Umbilical cord (tissue), 2 donors: ENCODE results near the gene DSCAML1. TPM values are rescaled to one million over a fixed set of nuclear protein-coding genes. Genes with fewer than 3 reads are reported as not detected.
A peak's percentile ranks its signal among the peaks of the same experiment; 100 is the strongest.

Experiments
- DNase-seq: peaks from one replicate; pipeline ENCODE4 v3.0.0-alpha.2; 2015; ENCODE audit warnings: low spot score
- total RNA-seq: library from RNA; depleted of rRNA; stranded (reverse); fragments of >200 nt; gene quantifications from one replicate; pipeline ENCODE4 v1.2.3, GENCODE V29; 2014; ENCODE audit warnings: low replicate concordance; ENCODE audit not compliant: insufficient read depth

Gene DSCAML1
- total RNA-seq, 1 donor from 2014 or later, result 1.4 TPM

DNA sequence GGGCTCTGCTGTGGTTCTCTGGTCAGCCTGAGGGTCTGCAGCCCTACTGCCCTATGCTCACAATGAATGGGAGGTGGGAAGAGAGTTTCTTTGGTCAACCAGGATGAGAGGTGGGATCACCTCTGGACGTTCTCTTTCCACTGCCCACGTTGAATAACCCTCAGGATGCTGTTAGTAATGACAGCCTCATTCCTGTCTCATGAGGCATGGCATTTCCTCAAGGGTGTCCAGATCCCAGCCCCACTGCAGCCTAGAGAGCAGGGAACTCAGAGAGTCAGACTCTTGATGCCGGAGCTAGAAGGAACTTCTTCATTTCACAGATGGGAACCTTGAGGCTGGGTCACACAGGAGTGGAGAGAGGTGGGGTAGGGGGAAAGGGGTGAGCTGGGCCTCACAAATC, 273.3 kb downstream of the DSCAML1 start:
- no peak for DNase-seq

DNA sequence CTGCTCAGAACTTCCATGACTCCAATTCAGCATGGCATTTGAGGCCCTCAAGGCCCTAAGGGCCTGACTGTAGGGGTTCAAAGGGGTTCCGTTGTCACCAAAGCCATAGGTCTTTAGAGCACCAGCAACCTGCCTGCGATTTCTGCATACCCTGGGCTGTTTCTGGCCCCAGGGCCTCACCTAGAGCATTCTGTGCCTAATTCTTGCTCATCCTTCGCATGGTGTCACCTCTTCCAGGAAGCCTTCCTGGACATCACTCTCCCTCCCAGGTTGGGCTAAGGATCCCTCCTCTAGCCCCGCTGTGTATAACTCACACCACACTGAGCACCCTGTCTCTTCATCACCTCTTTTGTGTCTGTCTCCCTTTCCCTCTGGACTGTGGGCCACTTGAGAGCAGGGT, 275.0 kb downstream of the DSCAML1 start:
- no peak for DNase-seq

DNA sequence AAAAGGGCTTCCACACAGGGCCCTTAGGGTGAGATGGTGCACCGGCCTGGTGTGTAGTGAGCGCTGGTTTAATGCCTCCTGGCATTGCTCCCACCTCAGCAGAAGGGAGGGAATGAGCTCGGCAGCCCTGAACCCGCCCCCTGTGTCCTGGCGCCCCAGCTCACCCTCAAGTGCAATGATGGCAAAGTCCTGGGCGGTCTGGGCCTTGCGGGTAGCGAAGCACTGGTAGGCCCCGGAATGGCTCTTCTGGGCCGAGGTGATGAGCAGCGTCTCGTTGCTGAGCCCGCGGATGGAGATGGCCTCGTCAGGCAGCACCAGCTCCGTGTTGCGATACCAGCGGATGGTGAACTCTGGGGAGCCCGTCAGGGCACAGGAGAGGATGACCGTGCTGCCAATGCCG, 276.1 kb downstream of the DSCAML1 start:
- DNase-seq, result no peak

DNA sequence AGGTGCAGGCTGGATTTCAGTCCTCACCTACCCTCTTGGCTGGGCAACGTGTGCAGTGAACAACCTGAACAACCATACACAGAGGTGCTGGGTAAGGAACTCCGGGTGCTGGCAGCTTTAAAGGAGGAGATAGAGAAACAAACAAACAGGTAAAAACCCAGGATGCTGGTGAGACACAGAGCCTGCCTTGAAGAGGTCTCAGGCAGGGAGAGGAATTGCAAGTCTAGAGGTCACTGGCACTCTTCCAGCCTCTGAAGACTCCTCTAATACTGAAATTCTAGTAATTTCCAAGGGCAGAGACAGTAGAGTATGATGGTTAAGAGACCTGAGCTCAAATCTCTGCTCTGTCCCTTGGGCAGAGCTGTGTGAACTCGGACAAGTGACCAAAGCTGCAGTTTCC, 276.8 kb downstream of the DSCAML1 start:
- DNase-seq, result no peak

DNA sequence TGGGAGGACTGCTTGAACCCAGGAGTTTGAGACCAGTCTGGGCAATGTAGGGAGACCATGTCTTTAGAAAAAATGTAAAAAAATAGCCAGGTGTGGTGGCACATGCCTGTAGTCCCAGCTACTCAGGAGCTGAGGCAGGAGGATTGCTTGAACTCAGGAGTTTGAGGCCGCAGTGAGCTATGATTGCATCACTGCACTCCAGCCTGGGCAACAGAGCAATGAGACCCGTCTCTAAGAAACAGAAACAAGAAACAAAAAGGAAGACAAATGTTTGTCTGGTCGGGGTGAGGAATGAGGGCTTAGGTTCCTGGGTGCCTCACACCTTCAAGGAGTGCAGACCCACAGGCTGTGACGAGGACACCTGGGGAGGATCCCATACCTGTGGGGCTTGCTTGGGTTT, 277.4 kb downstream of the DSCAML1 start:
- DNase-seq, result no peak

DNA sequence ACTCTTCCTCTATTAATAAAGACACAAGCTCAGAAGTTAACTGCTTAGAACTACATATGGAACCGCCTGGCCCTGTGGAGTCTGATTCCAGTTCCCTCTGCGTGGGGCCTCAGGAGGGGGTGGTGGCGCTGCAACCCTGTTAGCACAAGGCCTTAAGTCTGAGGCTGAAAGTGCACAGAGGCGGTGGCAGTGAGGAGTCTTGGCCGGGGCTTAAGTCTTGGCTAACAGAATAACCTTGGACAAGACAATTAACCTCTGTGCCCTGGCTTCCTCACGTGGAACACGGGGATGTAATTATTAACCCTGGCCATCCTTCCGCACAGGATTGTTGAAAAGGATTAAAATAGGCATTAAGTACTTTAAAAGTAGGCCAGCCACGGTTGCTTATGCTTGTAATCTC, 277.8 kb downstream of the DSCAML1 start:
- DNase-seq, result peak; percentile 76

DNA sequence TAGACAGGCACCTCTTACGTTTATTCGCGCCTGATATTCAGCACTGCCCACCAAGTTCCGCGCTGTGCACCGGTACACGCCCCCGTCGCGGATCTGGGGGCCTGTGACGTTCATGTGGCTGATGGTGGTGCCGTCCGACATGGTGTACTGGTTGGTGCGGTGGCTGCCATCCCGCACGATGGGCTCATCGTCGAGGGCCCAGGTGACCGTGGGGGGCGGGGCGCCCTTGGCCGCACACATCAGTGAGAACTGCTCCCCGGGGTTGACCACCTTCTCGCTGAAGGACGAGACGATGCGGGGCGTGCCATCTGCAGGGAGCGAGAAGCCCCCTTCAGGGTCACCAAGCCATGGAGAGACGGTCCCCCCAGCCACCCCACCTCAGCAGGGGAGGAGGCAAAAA, 278.6 kb downstream of the DSCAML1 start:
- no peak for DNase-seq

DNA sequence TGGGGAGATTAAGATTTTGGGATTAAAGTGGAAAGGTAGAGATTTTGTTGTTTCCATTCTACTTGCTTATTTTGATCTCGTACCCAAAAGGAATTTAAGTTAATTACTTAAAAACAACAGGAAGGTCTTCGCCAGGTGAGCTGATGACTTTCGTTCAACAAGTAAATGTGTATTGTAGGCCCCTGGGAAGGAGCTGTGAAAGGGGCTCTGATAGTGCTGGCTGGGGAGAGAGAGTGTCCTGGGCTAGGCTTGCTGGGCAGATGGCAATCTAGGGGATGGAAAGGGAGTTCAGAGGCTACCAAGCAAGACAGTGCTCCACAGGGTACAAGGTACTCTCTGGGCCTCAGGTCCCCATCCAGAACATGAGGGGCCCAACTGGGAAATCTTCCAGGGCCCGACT, 279.9 kb downstream of the DSCAML1 start:
- no peak for DNase-seq

DNA sequence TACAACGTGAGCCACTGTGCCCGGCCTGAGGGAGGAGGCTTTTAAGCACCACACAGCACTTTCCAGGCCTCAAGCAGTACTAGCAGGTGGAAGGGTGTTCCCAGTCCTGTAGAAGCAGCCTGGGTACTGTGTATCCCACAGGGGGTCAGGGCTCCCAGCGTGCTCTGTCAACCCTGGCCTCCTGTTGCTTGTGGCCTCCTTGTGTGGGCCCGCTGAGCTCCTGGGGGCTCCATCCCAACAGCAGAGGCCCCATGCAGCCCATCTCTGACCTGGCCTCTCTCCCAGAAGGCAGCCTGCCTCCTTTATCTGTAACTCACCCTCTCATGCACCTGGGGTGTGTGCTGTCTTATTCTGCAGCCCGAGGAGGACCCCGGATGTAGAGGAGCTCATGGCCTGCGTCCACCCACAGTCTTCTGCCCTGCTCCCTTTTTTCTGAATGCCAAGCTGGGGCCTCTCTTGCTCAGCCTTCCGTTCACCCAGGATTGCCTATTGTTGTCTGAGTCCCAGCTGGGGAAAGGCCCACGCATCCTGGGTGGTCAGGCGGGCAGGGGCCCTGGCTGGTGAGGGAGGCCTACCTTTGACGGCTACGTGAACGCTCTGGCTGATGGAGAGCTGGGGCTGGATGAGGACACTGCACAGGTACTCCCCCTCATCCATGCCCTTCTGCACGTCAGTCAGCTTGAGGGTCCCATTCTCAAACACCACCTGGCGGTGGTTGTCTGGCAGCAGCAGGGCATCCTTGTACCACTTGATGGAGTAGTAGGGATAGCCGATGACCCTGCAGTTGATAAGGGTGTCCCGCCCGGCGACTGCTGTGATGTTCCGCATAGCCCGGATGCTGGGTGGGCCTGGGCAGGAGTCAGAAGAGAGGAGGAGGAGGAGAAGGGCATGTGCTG, 280.9 kb downstream of the DSCAML1 start:
- DNase-seq, result no peak

DNA sequence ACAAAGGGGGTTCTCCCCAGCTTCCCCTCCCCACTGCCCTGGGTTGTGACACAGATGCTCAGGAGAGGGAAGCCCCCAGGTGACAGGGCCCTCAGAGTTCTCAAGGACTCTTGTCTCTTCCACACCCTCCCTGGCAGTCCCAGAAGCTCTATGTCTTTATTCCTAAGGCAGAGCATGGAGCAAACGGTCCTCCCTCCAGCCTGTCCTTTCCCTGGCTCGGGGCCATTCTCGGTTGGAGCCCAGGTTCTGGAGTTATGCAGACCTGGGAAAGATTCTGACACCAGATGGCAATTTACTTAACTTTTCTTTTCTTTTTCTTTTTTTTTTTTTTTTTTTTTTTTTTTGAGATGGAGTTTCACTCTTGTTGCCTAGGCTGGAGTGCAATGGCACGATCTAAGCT, 282.8 kb downstream of the DSCAML1 start:
- DNase-seq, result no peak

DNA sequence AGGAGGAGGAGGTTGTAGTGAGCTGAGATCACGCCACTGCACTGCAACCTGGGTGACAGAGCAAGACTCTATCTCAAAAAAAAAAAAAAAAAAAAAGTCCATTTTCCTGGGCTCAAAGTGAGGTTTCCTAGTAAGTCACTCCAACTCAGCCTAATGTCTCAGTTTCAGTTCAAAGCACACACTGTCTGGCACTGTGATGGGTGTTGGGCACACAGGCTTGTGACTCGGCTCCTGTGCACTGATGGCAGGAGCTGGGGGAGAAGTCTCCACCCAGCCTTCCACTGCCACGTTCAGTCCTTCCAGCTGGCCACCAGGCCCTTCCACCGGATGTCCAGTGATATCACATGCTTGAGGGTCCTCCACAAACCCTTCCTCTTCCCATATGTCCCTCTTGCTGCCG, 283.4 kb downstream of the DSCAML1 start:
- no peak for DNase-seq

DNA sequence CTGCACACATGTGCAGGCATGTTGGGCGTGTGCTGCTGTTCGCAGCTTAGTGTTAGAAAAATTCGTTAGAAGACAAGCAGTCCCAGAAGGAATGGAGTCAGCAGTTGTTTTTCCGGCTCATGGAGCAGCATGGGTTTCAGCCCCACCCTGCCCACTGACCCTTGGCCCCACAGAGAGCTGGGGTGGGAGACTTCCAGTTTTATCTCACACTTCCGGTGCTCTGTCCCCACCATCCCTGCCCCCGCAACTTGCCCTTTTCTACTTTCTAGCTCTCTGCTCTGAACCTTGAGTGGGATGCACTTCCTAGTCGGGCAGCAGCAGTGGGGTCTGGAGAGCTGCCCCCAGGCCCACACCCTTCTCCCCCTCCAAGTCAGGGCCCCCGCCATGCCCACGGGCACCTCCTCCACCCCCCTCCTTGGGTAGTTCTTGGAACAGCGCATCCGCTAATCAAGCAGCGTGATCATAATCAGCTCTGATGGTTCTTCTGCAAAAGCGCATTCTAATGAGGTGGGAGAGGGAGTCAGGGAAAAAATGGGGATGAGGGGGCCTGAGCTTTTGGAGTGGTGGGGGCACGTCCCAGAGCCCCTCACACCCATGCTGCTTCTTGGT, 285.0 kb downstream of the DSCAML1 start:
- DNase-seq, result no peak

DNA sequence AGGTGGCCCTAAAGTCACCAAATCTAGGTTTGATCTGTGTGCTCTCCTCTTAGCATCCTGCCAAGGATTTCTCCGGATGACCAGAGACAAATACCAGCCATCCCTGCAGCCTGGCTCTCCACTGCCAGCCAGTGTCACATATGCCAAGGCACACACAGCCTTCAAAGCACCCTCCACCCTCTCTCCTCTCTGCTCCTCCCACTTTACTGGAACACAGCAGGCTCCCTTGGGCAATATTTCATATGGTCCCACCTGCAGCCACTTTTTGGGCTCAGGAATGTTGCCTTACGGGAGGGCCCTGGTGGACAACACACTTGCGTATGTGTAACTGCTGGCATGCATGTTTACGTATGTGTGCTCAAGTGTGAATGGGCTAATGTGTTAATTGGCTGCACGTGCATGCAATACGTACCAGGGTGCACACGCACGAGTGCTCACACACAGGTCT, 285.5 kb downstream of the DSCAML1 start:
- DNase-seq, result no peak

DNA sequence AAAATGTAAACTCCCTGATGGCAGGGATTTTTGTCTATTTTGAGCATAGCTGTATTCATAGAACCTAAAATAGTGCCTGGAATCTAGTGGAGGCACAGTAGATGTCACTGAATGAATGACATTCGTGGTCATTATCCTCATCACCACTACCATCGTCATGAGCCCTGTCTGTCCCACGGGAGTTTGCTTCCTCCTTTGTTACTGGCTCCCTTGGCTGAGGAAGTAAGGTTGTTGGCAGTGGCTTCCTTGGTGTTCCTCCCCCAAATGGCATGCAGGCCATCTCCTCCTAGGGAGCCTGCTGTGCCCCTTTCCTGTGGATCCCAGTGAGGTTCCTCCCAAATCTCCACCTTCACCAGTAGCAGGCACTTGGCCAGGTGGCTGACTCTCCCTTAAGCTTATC, 286.4 kb downstream of the DSCAML1 start:
- no peak for DNase-seq

DNA sequence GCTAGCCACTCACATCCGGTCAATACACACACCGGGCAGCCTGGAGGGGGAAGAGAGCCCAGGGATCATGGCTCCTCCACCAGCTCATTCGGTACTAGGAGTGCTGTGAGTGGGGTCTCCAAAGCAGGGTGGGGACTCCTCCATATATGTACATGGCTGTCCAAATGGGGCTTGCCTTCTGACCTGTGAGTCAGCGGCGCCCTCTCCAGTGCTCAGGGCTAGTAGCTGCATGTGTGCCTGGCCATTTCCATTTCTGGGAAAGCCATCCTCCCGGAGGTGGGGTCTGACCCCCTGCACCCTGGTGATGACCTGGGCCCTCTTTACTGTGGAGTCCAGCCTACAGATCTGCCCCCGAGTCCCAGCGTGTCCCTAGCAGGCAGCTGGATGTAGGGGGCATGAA, 287.5 kb downstream of the DSCAML1 start:
- no peak for DNase-seq

DNA sequence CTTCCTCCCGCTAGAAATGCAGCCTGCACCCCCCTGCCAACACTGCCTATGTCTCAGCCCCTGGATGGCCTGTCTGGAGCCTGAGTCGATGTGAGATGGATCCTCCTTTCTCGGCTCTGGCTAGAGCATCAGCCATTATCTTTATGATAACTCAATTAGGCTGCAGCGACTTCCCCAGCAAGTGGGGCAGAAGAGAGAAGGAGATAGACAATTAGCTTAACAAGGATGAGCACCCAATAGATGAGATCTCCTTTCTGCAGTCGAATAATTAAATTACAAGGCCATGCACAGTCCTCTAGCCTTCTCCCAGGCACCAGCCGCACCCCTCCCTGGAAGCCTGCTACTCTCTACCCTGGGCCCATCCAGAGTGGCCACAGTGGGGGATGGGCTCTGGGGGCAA, 290.0 kb downstream of the DSCAML1 start:
- no peak for DNase-seq

DNA sequence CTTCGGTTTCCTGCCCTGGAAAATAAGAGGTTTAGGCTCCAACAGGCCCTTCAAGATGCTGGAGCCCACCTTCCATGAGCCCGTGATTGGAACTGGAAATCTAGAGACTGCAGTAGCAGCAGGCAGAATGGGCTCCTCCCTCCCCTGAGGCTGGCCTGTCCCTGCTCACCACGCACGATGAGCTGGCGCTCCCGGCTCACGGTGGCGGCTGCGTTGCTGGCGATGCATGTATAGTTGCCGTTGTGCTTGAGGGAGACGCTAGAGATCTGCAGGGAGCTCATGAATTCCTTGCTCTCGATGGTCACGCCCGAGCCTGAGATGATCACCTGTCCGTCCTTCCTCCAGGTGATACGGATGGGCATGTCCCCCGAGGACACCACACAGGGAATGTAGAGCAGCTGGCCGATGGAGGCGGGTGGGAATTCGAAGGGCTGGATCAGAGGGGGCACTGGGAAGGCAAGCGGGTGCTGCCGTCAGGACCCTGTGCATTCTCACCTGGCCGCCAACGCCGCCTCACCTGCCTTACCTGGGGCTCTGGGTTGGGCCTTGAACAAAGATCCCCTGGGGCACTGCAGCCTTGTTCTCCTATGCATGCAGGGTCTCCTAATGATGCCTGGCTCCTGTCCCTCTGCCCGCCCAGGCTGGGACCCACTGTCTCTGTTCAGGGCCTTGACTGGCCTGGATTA, 291.6 kb downstream of the DSCAML1 start:
- no peak for DNase-seq

DNA sequence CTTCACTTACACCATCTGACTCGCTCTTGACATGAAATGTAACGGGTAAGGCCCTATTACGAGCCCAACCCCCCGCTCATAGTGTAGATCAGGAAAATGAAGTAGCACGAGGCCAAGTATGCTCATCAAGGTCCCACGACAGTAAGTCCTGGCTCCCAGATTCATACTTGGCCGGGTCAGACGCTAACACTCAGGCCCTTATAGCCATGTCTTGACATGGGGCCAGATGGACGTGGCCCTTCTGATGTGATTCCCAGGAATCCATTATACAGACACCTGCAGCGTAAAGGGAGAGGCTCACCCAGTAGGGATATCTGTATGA, 294.3 kb downstream of the DSCAML1 start:
- DNase-seq, result no peak

DNA sequence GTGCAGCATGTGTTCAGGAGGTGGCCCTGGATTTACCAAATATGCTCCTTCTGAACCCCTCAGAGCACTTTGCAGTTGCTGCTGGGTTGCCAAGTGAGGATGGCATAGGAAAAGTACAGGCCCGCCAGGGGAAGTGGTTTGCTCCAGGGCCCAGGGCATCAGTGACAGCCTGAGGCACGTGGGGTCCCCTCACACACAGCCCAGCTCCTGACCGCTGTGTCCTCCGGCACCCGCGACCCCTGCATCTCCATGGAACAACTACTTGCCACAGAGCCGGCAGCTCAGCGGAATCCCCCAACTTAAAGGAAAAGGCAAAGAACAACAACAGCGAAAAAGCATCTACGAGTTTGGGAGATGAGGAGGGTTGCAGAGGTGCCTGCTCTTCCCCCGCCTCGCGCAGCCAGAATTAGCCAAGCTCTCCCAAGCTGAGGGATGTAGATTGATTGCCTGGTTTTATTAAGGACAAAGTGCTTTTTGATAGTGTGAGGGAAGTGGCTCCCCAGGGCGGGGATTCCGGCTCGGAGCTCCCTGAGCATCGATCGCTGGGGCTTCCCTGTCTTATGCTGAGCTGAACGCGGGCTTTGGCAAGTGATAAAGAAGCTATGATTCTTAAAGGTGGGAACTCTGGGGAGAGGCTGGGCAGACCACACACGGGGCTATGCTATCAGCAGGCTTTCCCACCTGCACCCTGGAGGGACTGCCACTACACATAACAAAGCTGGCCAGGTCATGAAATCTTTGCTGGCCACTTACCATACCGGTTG, 294.8 kb downstream of the DSCAML1 start:
- DNase-seq, result no peak

DNA sequence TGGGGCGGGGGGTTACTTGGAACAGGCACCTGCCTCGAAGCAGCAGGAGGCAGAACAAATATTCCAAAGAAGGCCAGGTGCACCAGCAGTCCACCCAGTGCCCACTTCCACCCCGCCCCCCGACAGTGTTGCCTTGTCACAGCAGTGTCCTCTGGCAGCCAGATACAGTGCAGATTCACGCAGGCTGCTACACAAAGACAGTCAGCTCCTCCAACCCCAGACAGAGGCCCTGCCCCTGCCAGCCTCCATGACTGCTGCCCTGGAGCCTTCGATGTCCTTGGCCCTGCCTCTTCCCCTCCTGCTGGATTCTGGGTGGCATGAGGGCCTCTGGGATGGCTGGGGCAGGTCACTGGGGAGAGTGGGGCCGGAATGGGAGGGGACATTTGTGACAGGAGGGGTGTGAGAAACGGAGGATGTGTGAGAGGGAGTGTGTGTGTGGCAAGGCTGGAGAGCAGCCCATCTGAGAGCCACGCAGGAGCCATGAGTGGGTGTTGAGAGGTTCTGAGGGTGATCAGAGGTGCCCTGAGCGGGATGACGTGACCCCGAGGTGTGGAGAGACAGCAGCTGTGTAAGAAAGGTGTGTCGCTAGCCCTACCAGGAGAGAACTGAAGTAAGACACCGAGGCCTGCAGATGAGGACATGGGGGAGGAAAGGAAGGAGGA, 295.6 kb downstream of the DSCAML1 start:
- no peak for DNase-seq

DNA sequence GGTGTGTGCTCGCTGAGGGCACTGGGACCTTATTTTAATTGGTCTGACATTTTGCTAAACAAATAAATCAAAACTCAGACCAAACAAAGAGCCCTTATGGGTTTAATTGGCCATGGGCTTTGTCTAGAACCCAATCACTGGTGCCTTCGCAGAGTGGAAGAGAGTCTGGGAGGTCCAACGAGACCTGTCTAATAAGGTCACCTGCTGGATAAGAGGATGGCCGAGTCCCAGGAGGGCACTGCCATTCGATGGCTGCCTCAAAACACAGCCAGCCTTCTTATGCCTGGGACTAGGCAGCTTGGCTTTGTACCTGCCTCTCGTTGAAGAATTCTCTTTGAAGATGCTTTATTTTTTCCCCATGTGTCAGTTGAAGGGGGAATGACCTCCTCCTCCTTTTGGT, 298.2 kb downstream of the DSCAML1 start:
- DNase-seq, result no peak
